ACC112 (cell line): ENCODE results near the gene ABCF3.
"Not testable (repeated sequence)": the region's sequence is repeated elsewhere in the genome, so short reads cannot be mapped to it uniquely, and the experiment has no call there.

Experiments used
- H2AFZ ChIP-seq: fragments of 200-600 bp; sonication (generic); one replicate; pipeline ENCODE4 v1.6.0; 2017; ENCODE audit warnings: antibody characterized with exemption, low read length; ENCODE audit not compliant: unreplicated experiment
- H3K27ac ChIP-seq: fragments of 200-600 bp; sonication (generic); 2 replicates; pipeline ENCODE4 v1.5.1; 2014; ENCODE audit warnings: low read depth, mild to moderate bottlenecking, antibody characterized with exemption, low read length, moderate library complexity
- H3K27me3 ChIP-seq: fragments of 200-600 bp; sonication (generic); 2 replicates; pipeline ENCODE4 v1.6.1; 2014; ENCODE audit warnings: mild to moderate bottlenecking, antibody characterized with exemption, low read length, moderate library complexity, mixed read lengths; ENCODE audit not compliant: insufficient read depth
- H3K36me3 ChIP-seq: fragments of 200-600 bp; sonication (generic); 2 replicates; pipeline ENCODE4 v1.6.1; 2016; ENCODE audit warnings: mild to moderate bottlenecking, antibody characterized with exemption, low read length, moderate library complexity, mixed read lengths; ENCODE audit not compliant: insufficient read depth
- H3K4me1 ChIP-seq: fragments of 200-600 bp; sonication (generic); one replicate; pipeline ENCODE4 v1.6.1; 2016; ENCODE audit warnings: low read length, mixed read lengths; ENCODE audit not compliant: insufficient read depth, unreplicated experiment, control insufficient read depth
- H3K4me3 ChIP-seq: fragments of 200-600 bp; sonication (generic); 2 replicates; pipeline ENCODE4 v1.5.1; 2014; ENCODE audit warnings: mild to moderate bottlenecking, low read depth, low read length
- H3K79me2 ChIP-seq: fragments of 200-600 bp; sonication (generic); one replicate; pipeline ENCODE4 v1.6.0; 2016; ENCODE audit warnings: low read length; ENCODE audit not compliant: control insufficient read depth, unreplicated experiment, insufficient read depth

The ABCF3 gene, protein sequence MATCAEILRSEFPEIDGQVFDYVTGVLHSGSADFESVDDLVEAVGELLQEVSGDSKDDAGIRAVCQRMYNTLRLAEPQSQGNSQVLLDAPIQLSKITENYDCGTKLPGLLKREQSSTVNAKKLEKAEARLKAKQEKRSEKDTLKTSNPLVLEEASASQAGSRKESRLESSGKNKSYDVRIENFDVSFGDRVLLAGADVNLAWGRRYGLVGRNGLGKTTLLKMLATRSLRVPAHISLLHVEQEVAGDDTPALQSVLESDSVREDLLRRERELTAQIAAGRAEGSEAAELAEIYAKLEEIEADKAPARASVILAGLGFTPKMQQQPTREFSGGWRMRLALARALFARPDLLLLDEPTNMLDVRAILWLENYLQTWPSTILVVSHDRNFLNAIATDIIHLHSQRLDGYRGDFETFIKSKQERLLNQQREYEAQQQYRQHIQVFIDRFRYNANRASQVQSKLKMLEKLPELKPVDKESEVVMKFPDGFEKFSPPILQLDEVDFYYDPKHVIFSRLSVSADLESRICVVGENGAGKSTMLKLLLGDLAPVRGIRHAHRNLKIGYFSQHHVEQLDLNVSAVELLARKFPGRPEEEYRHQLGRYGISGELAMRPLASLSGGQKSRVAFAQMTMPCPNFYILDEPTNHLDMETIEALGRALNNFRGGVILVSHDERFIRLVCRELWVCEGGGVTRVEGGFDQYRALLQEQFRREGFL

DNA sequence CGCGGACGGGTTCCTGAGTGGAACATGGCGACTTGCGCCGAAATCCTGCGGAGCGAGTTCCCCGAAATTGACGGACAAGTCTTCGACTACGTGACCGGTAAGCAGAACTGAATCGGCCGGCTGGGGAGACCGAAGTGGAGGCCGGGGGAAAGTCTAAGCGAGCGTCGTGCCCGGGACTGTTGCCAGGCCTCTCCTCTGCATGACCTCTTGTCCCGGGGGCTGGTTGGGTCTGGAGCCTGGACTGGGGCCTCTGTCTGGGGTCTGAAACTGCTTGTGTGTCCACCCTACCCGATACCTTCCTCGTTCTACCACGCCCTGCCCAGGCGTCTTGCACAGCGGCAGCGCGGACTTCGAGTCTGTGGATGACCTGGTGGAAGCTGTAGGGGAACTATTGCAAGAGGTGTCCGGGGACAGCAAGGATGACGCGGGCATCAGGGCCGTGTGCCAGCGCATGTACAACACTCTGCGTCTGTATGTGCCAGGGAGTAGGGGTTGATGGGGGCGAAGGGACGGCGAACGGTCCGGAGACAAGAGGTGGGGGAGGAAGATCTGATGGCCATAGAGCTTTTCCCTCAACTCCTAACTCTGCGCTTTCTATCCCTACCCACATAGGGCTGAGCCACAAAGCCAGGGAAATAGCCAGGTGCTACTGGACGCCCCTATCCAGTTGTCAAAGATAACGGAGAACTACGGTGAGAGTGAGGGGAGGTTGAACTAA, at the start of gene ABCF3:
Gene ABCF3, plus strand, starts transcription at position 16 of the 718 bp plus-strand sequence. Its CDS starts 9 bp downstream, at position 25.
- Histone ChIP-seq H3K79me2 (peaks cover 51% of the 10 kb centered on the region), H3K4me1 (peaks cover 26% of the 10 kb centered on the region), H3K4me3 (peak within 1 kb of the TSS; percentile 98), H3K27ac (peak within 1 kb of the TSS; percentile 94), H3K27me3 (no peaks in the 10 kb centered on the region), H2AFZ (peak within 1 kb of the TSS; percentile 36), H3K36me3 (peaks cover 63% of the 10 kb centered on the region)

DNA sequence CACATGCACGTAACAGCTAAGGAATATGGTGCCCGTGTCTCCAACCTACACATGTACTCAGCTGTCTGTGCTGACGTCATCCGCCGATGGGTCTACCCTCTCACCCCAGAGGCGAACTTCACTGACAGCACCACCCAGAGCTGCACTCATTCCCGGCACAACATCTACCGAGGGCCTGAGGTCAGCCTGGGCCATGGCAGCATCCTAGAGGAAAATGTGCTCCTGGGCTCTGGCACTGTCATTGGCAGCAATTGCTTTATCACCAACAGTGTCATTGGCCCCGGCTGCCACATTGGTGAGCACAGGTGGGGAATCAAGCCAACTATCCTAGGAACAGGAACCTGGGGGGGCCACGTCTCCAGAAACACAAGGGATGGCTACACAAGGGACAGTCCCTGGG, 45.6 kb upstream of the ABCF3 start:
- H3K79me2 ChIP-seq: peaks cover 28% of the 10 kb centered on the region

DNA sequence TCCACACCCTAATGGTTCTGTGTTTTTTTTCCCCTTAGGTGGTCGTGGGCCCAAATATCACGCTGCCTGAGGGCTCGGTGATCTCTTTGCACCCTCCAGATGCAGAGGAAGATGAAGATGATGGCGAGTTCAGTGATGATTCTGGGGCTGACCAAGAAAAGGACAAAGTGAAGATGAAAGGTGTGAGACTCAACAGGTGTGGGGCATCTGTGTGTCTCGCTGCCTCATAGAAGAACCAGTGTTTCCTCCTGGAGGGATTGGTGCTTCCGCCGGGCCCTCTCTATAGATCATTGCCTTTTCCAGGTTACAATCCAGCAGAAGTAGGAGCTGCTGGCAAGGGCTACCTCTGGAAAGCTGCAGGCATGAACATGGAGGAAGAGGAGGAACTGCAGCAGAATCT, 43.8 kb upstream of the ABCF3 start:
- Histone ChIP-seq H2AFZ (no peak overlapping the region), H3K27ac (no peak overlapping the region), H3K79me2 (peaks cover 11% of the 10 kb centered on the region), H3K4me1 (peaks cover under 1% of the 10 kb centered on the region), H3K4me3 (no peak overlapping the region), H3K36me3 (peaks cover 21% of the 10 kb centered on the region; the same call in 1 of the 2 replicates), H3K27me3 (no peaks in the 10 kb centered on the region)

More for the DNA sequence above, 45.6 kb upstream of the ABCF3 start:
- no peak overlapping the region for H2AFZ ChIP-seq
- H3K4me1 ChIP-seq: peaks cover 13% of the 10 kb centered on the region
- H3K27me3 ChIP-seq: no peaks in the 10 kb centered on the region
- no peak overlapping the region for H3K27ac ChIP-seq
- H3K36me3 ChIP-seq: peaks cover 21% of the 10 kb centered on the region; the same call in 1 of the 2 replicates
- no peak overlapping the region for H3K4me3 ChIP-seq

DNA sequence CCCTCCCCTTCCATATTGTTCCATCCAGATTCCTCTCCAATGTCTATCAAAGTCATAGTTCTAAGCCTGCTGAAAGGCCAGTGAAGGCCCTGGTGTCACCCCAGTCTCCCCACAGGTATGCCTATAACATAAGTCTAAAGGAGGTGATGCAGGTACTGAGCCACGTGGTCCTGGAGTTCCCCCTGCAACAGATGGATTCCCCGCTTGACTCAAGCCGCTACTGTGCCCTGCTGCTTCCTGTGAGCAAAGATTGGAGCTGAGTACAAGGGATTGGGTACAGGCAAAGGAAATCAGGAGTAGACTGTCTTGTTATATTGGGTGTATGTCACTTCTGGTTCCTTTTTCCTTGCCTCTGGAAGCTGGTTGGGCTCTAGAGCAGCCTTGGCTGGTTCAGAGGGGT, 42.7 kb upstream of the ABCF3 start:
- Histone ChIP-seq H3K4me1 (no peaks in the 10 kb centered on the region), H3K4me3 (no peak overlapping the region), H3K36me3 (peaks cover 16% of the 10 kb centered on the region; the same call in 1 of the 2 replicates), H3K79me2 (no peaks in the 10 kb centered on the region), H2AFZ (no peak overlapping the region), H3K27ac (no peak overlapping the region), H3K27me3 (no peaks in the 10 kb centered on the region)

DNA sequence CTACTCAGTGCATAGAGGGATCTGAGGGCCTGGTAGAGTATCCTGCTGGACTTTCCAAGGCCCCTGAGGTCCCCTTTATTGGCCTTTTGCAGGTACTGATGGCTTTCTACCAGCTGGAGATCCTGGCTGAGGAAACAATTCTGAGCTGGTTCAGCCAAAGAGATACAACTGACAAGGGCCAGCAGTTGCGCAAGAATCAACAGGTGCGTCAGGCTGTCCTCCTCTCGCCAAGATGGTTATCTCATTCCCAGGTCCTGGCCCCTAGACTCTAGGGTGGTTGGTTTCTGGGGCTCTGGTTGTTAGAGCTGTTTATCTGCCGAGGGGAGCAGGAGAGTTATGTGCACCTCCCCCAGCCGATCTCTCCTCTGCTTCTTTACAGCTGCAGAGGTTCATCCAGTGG, 41.5 kb upstream of the ABCF3 start:
- Histone ChIP-seq H3K27me3 (no peaks in the 10 kb centered on the region), H3K4me1 (no peaks in the 10 kb centered on the region), H3K79me2 (no peaks in the 10 kb centered on the region), H3K36me3 (peaks cover 16% of the 10 kb centered on the region; the same call in 1 of the 2 replicates), H3K27ac (no peak overlapping the region), H3K4me3 (no peak overlapping the region), H2AFZ (no peak overlapping the region)

DNA sequence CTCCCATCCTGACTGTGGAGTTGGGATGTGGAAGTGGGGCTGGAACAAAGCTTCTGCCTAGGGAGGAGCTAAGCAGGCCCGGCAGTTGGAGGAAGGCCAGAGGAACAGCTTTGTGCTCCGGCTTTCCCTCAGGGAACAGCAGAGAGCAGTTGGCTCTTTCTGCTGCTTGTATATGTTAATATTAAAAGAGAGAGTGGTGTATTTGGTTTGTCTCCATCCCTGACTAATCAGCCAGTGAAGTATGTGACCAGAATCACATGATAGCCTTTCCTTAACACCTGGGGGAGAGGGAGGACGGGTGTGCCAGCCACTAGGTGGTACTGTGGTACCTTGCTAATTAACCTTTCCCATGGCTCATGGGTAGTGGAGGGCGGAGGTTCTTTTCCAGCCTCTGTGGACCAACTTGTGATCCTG, 40.9 kb upstream of the ABCF3 start:
- H3K4me3 ChIP-seq: no peak overlapping the region
- no peaks in the 10 kb centered on the region for H3K4me1 ChIP-seq
- no peak overlapping the region for H3K27ac ChIP-seq
- H3K36me3 ChIP-seq: peaks cover 16% of the 10 kb centered on the region; the same call in 1 of the 2 replicates
- H3K79me2 ChIP-seq: no peaks in the 10 kb centered on the region
- H3K27me3 ChIP-seq: no peaks in the 10 kb centered on the region
- no peak overlapping the region for H2AFZ ChIP-seq

DNA sequence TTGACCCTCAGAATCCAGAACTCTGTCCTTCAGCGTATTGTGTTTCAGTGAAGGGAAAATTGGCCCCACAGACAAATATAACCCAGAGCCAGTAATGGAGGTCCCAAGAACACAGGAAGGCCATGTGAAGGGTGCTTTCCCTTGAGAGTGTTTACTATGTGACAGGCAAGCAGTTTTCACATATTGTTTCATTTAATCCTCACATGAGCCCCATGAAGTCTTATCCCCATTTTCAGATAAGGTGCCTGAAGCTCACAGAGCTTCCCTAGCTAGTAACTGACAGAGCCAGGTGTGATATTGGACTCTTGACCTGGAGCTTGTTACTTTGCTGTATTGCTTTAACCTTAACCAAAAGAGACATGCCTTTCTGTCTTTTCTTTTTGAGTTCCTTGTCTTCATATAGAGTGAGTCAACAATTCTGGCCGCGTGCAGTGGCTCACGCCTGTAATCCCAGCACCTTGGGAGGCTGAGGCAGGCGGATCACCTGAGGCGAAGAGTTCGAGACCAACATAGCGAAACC, 40.2 kb upstream of the ABCF3 start:
- no peak overlapping the region for H3K27ac ChIP-seq
- H3K4me3 ChIP-seq: no peak overlapping the region
- no peaks in the 10 kb centered on the region for H3K79me2 ChIP-seq
- H3K27me3 ChIP-seq: no peaks in the 10 kb centered on the region
- H3K4me1 ChIP-seq: no peaks in the 10 kb centered on the region
- no peak overlapping the region for H2AFZ ChIP-seq
- peaks cover 16% of the 10 kb centered on the region; the same call in 1 of the 2 replicates for H3K36me3 ChIP-seq

DNA sequence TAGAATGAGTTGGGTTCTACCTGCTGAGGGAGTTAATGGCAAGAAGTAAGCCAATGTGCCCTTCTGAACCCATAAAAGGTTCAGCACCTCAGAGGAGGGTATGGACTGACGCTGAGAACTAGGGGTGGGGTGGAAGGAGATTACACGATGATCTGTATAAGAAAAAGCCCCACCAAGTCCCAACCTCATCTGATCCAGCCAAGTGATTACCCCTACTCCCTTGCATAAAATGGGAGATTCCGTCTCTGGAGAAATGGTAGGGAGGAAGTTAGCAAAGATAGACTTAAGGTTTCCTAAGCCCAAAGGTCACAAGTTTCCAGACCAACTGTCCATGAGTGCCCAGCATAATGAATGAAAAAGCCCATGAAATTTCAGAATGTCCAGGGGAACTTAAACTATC, 37.9 kb upstream of the ABCF3 start:
- H3K27me3 ChIP-seq: no peaks in the 10 kb centered on the region
- no peaks in the 10 kb centered on the region for H3K4me1 ChIP-seq
- no peak overlapping the region for H3K4me3 ChIP-seq
- H3K79me2 ChIP-seq: peaks cover 4% of the 10 kb centered on the region
- H2AFZ ChIP-seq: no peak overlapping the region
- H3K27ac ChIP-seq: no peak overlapping the region
- peaks cover 12% of the 10 kb centered on the region; the same call in 1 of the 2 replicates for H3K36me3 ChIP-seq

DNA sequence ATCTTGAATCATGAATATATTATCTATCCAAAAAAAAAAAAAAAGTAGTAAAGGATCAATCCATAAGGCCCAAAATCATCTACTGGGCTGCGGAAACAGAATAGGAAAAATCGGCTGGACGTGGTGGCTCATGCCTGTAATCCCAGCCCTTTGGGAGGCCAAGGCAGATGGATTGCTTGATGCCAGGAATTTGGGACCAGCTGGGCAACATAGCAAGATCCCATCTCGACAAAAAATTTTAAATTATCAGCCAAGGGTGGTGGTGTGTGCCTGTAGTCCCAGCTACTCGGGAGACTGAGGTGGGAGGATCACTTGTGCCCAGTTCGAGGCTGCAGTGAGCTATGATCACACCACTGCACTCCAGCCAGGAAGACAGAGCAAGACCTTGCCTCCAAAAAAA, 36.9 kb upstream of the ABCF3 start:
- Histone ChIP-seq H2AFZ (no peak overlapping the region), H3K4me3 (no peak overlapping the region), H3K27me3 (no peaks in the 10 kb centered on the region), H3K36me3 (peaks cover 4% of the 10 kb centered on the region; the same call in 1 of the 2 replicates), H3K4me1 (no peaks in the 10 kb centered on the region), H3K79me2 (peaks cover 4% of the 10 kb centered on the region), H3K27ac (no peak overlapping the region)

DNA sequence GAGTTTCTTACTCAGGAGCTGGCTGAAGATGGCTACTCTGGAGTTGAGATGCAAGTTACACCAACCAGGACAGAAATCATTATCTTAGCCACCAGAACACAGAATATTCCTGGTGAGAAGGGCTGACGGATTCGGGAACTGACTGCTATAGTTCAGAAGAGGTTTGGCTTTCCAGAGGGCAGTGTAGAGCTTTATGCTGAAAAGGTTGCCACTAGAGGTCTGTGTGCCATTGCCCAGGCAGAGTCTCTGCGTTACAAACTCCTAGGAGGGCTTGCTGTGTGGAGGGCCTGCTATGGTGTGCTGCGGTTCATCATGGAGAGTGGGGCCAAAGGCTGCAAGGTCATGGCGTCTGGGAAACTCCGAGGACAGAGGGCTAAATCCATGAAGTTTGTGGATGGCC, 36.2 kb upstream of the ABCF3 start:
- H3K4me1 ChIP-seq, H3K27me3 ChIP-seq: not testable (repeated sequence)

More for the DNA sequence above, 36.2 kb upstream of the ABCF3 start:
- not testable (repeated sequence) for H3K36me3 ChIP-seq, H3K4me3 ChIP-seq, H2AFZ ChIP-seq, H3K79me2 ChIP-seq, H3K27ac ChIP-seq
